ENCODE results near the gene EHHADH. TPM values are rescaled to one million over a fixed set of nuclear protein-coding genes. Genes with fewer than 3 reads are reported as not detected.

EHHADH gene
- total RNA-seq, 1 donor from 2014 or later = 4.9 TPM

- peak overlapping the region; percentile 89 for H3K4me3 Mint-ChIP-seq (ENCODE audit: unreplicated experiment)
Measured at GRCh38 chr3:185151101-185151963, 102.5 kb downstream of the EHHADH start.

GRCh38 chr3:185150561-185150960, 103.3 kb downstream of the EHHADH start:
- H3K9me3 Mint-ChIP-seq (ENCODE audit: unreplicated experiment) = peaks cover 6% of the 10 kb centered on the region
- peak overlapping the region; percentile 89 for H3K4me3 Mint-ChIP-seq (ENCODE audit: unreplicated experiment)
- TF ChIP-seq CTCF (IDR thresholded peaks at IDR 0.05; ENCODE audit: partially characterized antibody, unreplicated experiment) = no peak
- H3K27ac Mint-ChIP-seq (ENCODE audit: unreplicated experiment) = peak overlapping the region; percentile 90
- peaks cover 6% of the 10 kb centered on the region for H3K27me3 Mint-ChIP-seq (ENCODE audit: unreplicated experiment)
- no peak for DNase-seq
- H3K4me1 Mint-ChIP-seq (ENCODE audit: low read depth, unreplicated experiment) = peaks cover 5% of the 10 kb centered on the region
- H3K36me3 Mint-ChIP-seq (ENCODE audit: unreplicated experiment) = no peaks in the 10 kb centered on the region

More at GRCh38 chr3:185151101-185151963, 102.5 kb downstream of the EHHADH start:
- peaks cover 6% of the 10 kb centered on the region for H3K9me3 Mint-ChIP-seq (ENCODE audit: unreplicated experiment)
- TF ChIP-seq CTCF (IDR thresholded peaks at IDR 0.05; ENCODE audit: partially characterized antibody, unreplicated experiment) = no peak
- H3K27me3 Mint-ChIP-seq (ENCODE audit: unreplicated experiment) = peaks cover 6% of the 10 kb centered on the region
- H3K27ac Mint-ChIP-seq (ENCODE audit: unreplicated experiment) = peak overlapping the region; percentile 90
- H3K36me3 Mint-ChIP-seq (ENCODE audit: unreplicated experiment) = no peaks in the 10 kb centered on the region
- peaks cover 5% of the 10 kb centered on the region for H3K4me1 Mint-ChIP-seq (ENCODE audit: low read depth, unreplicated experiment)
- DNase-seq = no peak

- Mint-ChIP-seq H3K9me3 (ENCODE audit: unreplicated experiment) (peaks cover 6% of the 10 kb centered on the region), H3K36me3 (ENCODE audit: unreplicated experiment) (no peaks in the 10 kb centered on the region), H3K27me3 (ENCODE audit: unreplicated experiment) (peaks cover 6% of the 10 kb centered on the region), H3K27ac (ENCODE audit: unreplicated experiment) (peak overlapping the region; percentile 13), H3K4me1 (ENCODE audit: low read depth, unreplicated experiment) (peaks cover 5% of the 10 kb centered on the region), H3K4me3 (ENCODE audit: unreplicated experiment) (peak overlapping the region; percentile 89)
- DNase-seq = no peak
- no peak for TF ChIP-seq CTCF (IDR thresholded peaks at IDR 0.05; ENCODE audit: partially characterized antibody, unreplicated experiment)
Measured at GRCh38 chr3:185149591-185149990, 104.3 kb downstream of the EHHADH start.

GRCh38 chr3:185145511-185145910, 108.3 kb downstream of the EHHADH start:
- no peak overlapping the region for H3K27ac Mint-ChIP-seq (ENCODE audit: unreplicated experiment)
- no peak overlapping the region for H3K4me3 Mint-ChIP-seq (ENCODE audit: unreplicated experiment)
- peaks cover 6% of the 10 kb centered on the region for H3K4me1 Mint-ChIP-seq (ENCODE audit: low read depth, unreplicated experiment)
- no peak for DNase-seq
- H3K27me3 Mint-ChIP-seq (ENCODE audit: unreplicated experiment) = no peaks in the 10 kb centered on the region
- H3K9me3 Mint-ChIP-seq (ENCODE audit: unreplicated experiment) = no peaks in the 10 kb centered on the region
- no peaks in the 10 kb centered on the region for H3K36me3 Mint-ChIP-seq (ENCODE audit: unreplicated experiment)
- peak; percentile 25 for TF ChIP-seq CTCF (IDR thresholded peaks at IDR 0.05; ENCODE audit: partially characterized antibody, unreplicated experiment)

- no peaks in the 10 kb centered on the region for H3K27me3 Mint-ChIP-seq (ENCODE audit: unreplicated experiment)
- H3K27ac Mint-ChIP-seq (ENCODE audit: unreplicated experiment) = no peak overlapping the region
- H3K36me3 Mint-ChIP-seq (ENCODE audit: unreplicated experiment) = no peaks in the 10 kb centered on the region
- no peak for TF ChIP-seq CTCF (IDR thresholded peaks at IDR 0.05; ENCODE audit: partially characterized antibody, unreplicated experiment)
- H3K4me3 Mint-ChIP-seq (ENCODE audit: unreplicated experiment) = no peak overlapping the region
- peaks cover 6% of the 10 kb centered on the region for H3K4me1 Mint-ChIP-seq (ENCODE audit: low read depth, unreplicated experiment)
- H3K9me3 Mint-ChIP-seq (ENCODE audit: unreplicated experiment) = no peaks in the 10 kb centered on the region
- DNase-seq = no peak
Measured at GRCh38 chr3:185144784-185145183, 109.1 kb downstream of the EHHADH start.
